Left ventricle myocardium inferior (tissue), 1 donor: ENCODE results near the gene SBF2. TPM values are rescaled to one million over a fixed set of nuclear protein-coding genes. Genes with fewer than 3 reads are reported as not detected.

Experiments
- DNase-seq: peaks from one replicate; pipeline ENCODE4 v3.0.0-alpha.2; 2020
- H3K27ac ChIP-seq: fragments of 200-600 bp; replicated peaks from 2 replicates; pipeline ENCODE4 v1.8.0; 2021
- H3K27me3 ChIP-seq: fragments of 200-600 bp; 2 replicates; pipeline ENCODE4 v1.8.0; 2021; ENCODE audit warnings: low read depth
- H3K36me3 ChIP-seq: fragments of 200-600 bp; 2 replicates; pipeline ENCODE4 v1.8.0; 2021
- H3K4me1 ChIP-seq: fragments of 200-600 bp; 2 replicates; pipeline ENCODE4 v1.8.0; 2021
- H3K4me3 ChIP-seq: fragments of 200-600 bp; 2 replicates; pipeline ENCODE4 v1.8.0; 2021; ENCODE audit warnings: mild to moderate bottlenecking, moderate library complexity
- H3K9me3 ChIP-seq: fragments of 200-600 bp; replicated peaks from 2 replicates; pipeline ENCODE4 v1.8.0; 2021
- intact Hi-C: fragments of 100-400 bp; cut with micrococcal nuclease; formaldehyde crosslinking; loops from one replicate; pipeline ENCODE4 v1.11.0; 2022
- total RNA-seq: library from RNA; stranded (reverse); fragmentation: NEBNext Ultra II Directional; extraction: Animal tissue kit (Norgen Biotek cat#: 25700); gene quantifications from one replicate; pipeline ENCODE4 v1.2.1, GENCODE V29; 2021
- TF ChIP-seq, protein P1 (sequence below): fragments of 200-600 bp; IDR thresholded peaks from 2 replicates; pipeline ENCODE4 v1.8.0; 2021; ENCODE audit warnings: antibody characterized with exemption, mild to moderate bottlenecking, borderline replicate concordance
- donor health status: DM: no; HTN: yes; CAD: no; lungs with severe emphysema.

The SBF2 gene
- total RNA-seq, 1 donor from 2014 or later = 17.8 TPM

DNA sequence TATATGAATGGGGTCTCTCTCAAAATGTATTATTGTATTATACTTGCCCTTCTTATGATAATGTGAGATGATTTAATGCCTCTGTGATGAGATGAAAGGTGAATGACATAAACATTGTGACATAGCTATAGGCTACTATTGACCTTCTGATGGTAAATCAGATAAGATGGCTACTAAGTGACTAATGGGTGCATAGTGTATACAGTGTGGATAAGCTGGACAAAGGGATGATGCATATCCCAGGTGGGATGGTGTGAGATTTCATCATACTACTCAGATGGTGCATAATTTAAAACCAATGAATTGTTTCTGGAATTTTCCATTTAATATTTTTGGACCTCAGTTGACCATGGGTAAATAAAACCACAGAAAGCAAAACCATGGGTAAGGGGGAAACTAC is 243.5 kb downstream of the SBF2 start:
- peaks cover 20% of the 10 kb centered on the region for H3K9me3 ChIP-seq
- no peak for DNase-seq
- H3K4me3 ChIP-seq = no peak overlapping the region
- intact Hi-C loops = no loop called here
- no peak overlapping the region for H3K27ac ChIP-seq
- TF ChIP-seq, protein P1, sequence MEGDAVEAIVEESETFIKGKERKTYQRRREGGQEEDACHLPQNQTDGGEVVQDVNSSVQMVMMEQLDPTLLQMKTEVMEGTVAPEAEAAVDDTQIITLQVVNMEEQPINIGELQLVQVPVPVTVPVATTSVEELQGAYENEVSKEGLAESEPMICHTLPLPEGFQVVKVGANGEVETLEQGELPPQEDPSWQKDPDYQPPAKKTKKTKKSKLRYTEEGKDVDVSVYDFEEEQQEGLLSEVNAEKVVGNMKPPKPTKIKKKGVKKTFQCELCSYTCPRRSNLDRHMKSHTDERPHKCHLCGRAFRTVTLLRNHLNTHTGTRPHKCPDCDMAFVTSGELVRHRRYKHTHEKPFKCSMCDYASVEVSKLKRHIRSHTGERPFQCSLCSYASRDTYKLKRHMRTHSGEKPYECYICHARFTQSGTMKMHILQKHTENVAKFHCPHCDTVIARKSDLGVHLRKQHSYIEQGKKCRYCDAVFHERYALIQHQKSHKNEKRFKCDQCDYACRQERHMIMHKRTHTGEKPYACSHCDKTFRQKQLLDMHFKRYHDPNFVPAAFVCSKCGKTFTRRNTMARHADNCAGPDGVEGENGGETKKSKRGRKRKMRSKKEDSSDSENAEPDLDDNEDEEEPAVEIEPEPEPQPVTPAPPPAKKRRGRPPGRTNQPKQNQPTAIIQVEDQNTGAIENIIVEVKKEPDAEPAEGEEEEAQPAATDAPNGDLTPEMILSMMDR = no peak
- no peaks in the 10 kb centered on the region for H3K27me3 ChIP-seq
- peaks cover 6% of the 10 kb centered on the region for H3K4me1 ChIP-seq
- no peaks in the 10 kb centered on the region for H3K36me3 ChIP-seq

DNA sequence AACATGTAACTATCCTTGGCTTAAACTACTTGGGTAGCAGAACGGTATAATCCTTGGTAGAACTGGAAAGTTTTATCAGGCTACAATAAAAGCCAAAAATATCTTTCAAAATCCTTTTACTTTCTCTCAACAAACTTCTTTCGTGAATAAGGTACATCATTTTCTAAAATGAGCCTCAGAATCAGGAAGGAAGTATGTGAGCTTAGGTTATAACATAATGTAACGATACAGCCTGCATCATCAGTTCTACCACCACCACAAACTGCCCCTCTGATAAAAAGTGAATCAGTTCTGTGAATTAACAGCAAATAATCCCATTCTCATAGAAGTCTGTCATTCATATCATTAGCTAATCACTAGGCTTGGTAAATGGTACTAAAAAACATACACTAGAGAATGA is 244.3 kb downstream of the SBF2 start:
- TF ChIP-seq, protein P1 = no peak

DNA sequence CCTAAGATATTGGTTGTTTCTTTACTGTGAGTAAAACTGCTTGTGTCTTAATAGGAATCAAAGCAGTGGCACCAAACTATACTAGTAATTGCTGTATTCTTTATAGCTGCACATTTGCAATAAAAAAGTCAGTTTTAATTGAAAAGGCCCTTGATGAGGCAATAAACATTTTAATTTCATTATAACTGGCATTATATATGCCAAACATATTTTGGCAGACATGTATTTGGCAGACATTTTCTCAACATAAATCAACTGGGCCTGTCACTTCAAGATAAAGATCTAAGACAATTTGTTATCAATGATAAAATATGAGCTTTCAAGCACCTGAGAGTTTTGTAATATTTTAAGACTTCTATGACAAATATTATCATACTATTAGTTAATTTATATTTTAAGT is 245.7 kb downstream of the SBF2 start:
- TF ChIP-seq, protein P1 = no peak
- H3K4me1 ChIP-seq = peaks cover 6% of the 10 kb centered on the region
- no peaks in the 10 kb centered on the region for H3K36me3 ChIP-seq
- H3K9me3 ChIP-seq = peaks cover 41% of the 10 kb centered on the region
- H3K27ac ChIP-seq = no peak overlapping the region
- no peak for DNase-seq
- no peak overlapping the region for H3K4me3 ChIP-seq
- H3K27me3 ChIP-seq = no peaks in the 10 kb centered on the region
- intact Hi-C loops = no loop called here

More for the DNA sequence above, 244.3 kb downstream of the SBF2 start:
- Histone ChIP-seq H3K4me3 (no peak overlapping the region), H3K9me3 (peaks cover 27% of the 10 kb centered on the region), H3K27me3 (no peaks in the 10 kb centered on the region), H3K4me1 (peaks cover 6% of the 10 kb centered on the region), H3K27ac (no peak overlapping the region), H3K36me3 (no peaks in the 10 kb centered on the region)
- intact Hi-C loops = no loop called here
- DNase-seq = no peak

DNA sequence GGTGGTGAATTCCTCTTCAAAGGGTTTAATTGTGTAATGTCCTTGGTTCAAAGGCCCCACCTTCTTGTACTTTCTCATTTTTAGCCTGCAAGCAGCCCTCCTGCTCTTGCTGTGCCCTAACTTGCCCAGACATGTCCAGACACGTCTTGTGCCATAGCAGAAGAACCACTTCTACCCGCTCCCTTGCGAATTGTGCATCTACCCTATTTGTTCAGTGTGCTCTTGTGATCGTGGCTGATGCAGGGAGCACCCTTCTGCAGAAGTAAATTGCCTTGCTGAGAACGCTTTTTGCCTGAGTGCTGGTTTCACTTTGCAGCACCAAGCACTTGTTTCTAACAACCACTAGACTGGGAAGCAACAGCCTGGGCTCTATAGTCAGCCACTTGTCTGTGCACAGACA is 249.4 kb downstream of the SBF2 start:
- Histone ChIP-seq H3K9me3 (peaks cover 43% of the 10 kb centered on the region), H3K36me3 (peaks cover 12% of the 10 kb centered on the region), H3K4me3 (no peak overlapping the region), H3K27ac (no peak overlapping the region), H3K27me3 (no peaks in the 10 kb centered on the region), H3K4me1 (peaks cover 9% of the 10 kb centered on the region)
- no peak for DNase-seq
- intact Hi-C loops = no loop called here
- TF ChIP-seq, protein P1 = no peak

DNA sequence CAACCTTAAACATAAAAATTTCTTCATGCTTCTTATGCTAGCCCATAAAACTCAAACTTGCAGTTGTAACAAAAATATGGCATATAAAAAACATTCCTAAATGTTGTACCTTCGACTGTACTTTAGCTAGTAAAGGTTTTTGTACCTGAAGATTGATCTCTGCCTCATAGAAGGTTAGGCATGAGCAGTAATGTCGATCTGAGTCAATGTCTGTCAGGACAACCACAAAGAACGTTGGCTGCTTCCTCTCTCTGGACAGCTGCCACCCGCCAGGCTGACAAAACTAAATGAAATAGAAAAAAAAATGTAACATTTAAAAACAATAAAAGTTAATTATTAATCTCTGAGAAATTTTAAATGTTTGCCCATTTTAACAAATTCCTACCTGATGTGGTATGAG is 251.3 kb downstream of the SBF2 start:
- Histone ChIP-seq H3K4me3 (no peak overlapping the region), H3K4me1 (peaks cover 23% of the 10 kb centered on the region), H3K27me3 (no peaks in the 10 kb centered on the region), H3K27ac (no peak overlapping the region), H3K36me3 (peaks cover 12% of the 10 kb centered on the region), H3K9me3 (peaks cover 43% of the 10 kb centered on the region)
- DNase-seq = no peak
- intact Hi-C loops = no loop called here
- TF ChIP-seq, protein P1 = no peak
